HG02973 (cell line): Measurements from ENCODE around the gene CDK4.
A peak's percentile ranks its signal among the peaks of the same experiment; 100 is the strongest.

Experiments used
- ATAC-seq: cut with Tn5 transposase; IDR thresholded peaks from one replicate; pipeline ENCODE4 v1.9.1; 2021; ENCODE audit warnings: moderate library complexity; ENCODE audit not compliant: unreplicated experiment

The CDK4 gene

GRCh38 chr12:57772429-57773322, 20.6 kb upstream of the CDK4 start, which contains the start of gene EEF1AKMT3:
EEF1AKMT3 (plus strand) TSS chr12:57772614; CDS start chr12:57772725, 111 bp downstream.
- ATAC-seq: no peak

DNA sequence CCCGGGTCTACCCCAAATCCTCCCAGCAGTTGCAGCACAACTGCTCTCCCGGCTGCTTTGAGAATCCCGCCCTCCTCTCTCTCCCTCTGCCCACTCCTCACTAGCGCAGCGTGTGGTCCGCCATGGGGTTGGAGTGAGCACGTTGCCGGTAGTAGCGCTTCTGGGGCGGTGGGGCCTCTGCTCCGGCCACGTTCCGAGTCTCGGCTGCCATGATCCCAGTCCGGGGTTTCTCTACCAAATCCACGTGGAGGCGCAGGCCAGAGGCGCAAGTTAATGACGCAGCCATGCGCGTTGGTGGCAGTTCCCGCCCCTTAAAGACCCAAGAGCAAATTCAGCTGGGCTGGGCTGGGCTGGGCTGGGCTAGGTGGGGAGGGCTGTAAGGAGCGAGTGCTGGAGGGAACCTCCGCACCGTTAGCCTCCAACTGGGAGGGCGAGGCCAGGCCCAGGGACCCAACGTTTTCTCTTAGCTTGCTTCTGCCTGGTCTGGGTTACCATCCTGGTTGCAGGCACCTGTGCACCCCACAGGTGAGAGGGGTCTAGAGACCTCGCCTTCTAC, 19.8 kb upstream of the CDK4 start, which contains the start of gene METTL1:
METTL1 (minus strand) TSS at position 233 of the 556 bp plus-strand sequence; CDS start at position 211, 22 bp downstream.
- ATAC-seq: peak; percentile 74

GRCh38 chr12:57771236-57771872, 19.2 kb upstream of the CDK4 start:
- peak; percentile 57 for ATAC-seq

DNA sequence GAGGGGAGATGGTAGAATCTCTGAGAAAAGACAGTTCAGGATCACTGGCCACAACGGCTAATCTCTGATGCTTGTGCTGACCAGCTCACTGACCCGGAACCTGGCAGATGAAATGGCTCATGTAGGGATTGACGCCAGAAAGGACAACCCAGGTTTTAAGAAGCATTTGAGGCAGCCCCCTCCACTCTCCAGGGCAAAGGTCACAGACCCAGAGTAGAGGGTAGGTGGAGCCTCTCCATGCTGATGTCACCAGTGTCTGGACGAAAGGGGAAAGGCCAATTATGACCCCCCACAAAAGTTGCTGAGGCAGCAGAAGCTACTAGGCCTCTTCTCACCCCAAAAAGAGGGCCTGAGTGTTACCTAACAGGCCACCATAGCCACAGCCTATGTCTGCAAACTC, 18.6 kb upstream of the CDK4 start:
- no peak for ATAC-seq

GRCh38 chr12:57769594-57769993, 17.5 kb upstream of the CDK4 start:
- no peak for ATAC-seq

- ATAC-seq: no peak
Measured at GRCh38 chr12:57767876-57768275, 15.8 kb upstream of the CDK4 start.

- ATAC-seq: no peak
Measured at GRCh38 chr12:57767305-57767698, 15.2 kb upstream of the CDK4 start.

GRCh38 chr12:57766464-57767304, 14.6 kb upstream of the CDK4 start, which contains the start of gene CYP27B1:
CYP27B1 (minus strand) TSS chr12:57767078; CDS start chr12:57767041, 37 bp downstream.
- no peak for ATAC-seq

- ATAC-seq: no peak
Measured at GRCh38 chr12:57765698-57766463, 13.8 kb upstream of the CDK4 start.

- ATAC-seq: no peak
Measured at GRCh38 chr12:57765003-57765697, 13.0 kb upstream of the CDK4 start.

DNA sequence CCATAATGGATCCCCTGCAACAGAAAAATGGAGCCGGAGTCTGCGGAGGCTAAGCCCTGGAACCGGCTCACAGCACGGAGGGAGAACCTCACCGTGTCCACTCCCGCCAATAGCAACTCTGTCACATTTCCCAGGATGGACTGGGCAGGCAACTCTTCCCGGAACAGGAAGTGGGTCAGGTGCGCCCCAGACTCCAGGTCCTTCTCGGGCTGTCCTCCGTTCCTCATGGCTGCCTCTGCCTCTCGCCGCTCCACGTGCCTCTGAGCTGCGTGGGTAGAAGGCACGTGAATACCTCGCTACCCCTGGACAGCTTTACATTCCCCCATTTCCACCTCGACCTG, 12.5 kb upstream of the CDK4 start:
- no peak for ATAC-seq

- no peak for ATAC-seq
Measured at GRCh38 chr12:57763881-57764661, 12.0 kb upstream of the CDK4 start.

DNA sequence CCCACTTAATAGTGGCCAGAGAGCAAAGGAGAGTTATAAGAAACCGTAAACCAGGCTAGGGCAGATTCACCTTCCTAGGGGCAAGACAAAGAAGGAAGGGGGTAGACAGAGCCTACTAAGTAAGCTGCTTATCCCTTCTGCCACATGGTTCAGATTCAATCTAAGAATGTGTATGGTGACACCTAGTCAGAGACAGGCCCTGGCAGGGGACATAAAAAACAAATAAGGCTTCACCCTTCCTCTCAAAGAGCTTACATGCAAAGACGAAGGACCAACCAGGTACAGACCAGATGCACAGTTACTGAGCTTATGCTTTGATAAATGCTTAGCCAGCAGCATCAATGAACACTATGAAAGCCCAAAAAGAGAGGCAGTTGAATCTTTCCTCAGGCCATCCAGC, 10.4 kb upstream of the CDK4 start:
- ATAC-seq: no peak

DNA sequence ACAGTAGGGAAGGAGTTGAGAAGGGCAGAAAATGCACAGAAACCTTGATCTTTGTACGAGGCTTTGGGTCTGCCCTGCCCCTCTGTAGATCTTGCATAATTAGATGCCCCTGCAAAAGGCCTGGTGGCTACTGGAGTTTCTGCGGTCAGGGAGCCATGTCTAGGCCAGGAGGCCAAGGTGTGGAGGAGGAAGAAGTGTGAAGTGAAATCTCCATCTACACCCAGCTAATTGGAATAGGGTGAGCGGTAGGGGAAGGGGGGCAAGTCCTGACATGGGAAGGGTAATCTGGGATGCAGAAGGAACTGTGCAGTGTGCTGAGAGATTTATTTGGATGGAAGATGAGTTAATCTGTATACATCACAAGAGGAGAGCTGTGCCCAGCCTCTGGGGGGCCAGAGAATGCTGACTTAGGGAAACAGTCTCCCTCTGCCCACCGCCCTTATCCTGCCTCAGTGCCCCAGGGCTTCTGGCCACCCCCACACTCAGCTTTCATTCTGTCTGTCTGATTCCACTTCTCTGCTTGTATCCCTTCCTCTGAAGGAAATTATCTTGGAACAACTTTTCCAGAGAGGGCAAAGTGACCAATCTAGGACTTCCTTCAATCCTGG, 9.4 kb upstream of the CDK4 start:
- no peak for ATAC-seq

DNA sequence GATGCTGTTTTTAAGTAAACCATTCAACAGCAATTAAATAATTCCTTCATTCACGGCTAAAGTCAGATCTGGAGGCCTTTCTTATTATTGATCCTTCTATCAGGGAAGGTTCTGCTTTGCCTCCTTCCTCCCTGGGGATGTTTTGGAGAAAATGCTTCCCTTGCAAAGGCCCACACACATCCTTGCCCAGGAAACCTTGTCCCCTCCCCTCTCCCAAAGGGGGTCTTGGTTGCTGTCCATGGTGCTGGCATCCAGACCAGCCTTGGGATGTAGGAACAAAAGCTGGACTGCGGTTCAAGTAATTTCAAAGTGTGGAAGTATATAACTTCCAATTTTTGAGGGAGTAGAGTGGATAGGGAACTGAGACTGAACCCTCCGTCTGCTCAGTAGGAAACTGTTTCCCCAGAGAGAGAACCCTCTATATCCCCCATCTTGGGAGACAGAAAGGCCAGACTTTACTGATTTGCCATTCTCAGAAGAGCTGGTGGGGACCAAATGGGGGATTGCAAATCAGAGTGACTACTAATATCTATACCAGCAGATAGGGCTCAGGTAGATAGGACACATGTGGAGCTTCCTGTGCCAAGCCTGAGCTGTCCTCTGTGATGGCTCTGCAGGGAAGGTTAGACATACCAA, 8.4 kb upstream of the CDK4 start:
- no peak for ATAC-seq

GRCh38 chr12:57759360-57759980, 7.4 kb upstream of the CDK4 start:
- no peak for ATAC-seq

DNA sequence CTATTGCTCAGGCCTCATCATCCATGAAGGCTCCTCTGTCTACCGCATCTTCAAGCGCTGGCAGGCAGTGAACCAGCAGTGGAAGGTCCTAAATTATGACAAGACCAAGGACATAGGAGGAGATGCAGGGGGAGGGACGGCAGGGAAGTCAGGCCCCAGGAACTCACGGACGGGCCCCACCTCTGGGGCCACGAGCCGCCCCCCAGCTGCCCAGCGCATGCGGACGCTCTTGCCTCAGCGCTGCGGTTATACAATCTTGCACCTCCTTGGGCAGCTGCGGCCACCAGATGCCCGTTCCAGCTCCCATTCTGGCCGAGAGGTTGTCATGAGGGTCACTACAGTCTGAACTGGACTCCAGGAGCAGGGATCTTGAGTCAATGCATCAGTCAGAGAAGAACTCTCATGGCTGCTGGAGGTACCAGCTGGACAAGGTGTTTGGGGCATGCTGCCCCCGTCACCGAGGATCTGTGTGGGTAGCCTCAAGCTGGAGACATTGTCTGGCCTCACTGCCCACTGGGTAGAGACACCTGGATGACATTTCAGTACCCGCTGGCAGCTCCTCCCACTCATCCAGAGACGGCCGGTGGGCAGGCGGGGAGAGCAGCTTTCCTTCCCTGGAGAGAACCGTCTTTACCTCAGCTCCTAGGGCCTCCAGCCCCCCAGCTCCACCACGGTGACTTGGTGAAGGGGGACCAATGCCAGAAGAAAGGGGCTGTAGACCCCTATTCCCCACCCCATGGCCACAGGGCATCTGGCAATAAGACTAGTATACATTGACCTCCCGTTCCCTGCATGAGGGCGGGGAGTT, 6.6 kb upstream of the CDK4 start:
- no peak for ATAC-seq
